GM19023 (cell line): Measurements from ENCODE around the gene BMPR1A.

Source experiments
- ATAC-seq: cut with Tn5 transposase; IDR thresholded peaks from one replicate; pipeline ENCODE4 v1.9.1; 2021; ENCODE audit warnings: mild to moderate bottlenecking, moderate library complexity; ENCODE audit not compliant: unreplicated experiment

Gene BMPR1A

DNA sequence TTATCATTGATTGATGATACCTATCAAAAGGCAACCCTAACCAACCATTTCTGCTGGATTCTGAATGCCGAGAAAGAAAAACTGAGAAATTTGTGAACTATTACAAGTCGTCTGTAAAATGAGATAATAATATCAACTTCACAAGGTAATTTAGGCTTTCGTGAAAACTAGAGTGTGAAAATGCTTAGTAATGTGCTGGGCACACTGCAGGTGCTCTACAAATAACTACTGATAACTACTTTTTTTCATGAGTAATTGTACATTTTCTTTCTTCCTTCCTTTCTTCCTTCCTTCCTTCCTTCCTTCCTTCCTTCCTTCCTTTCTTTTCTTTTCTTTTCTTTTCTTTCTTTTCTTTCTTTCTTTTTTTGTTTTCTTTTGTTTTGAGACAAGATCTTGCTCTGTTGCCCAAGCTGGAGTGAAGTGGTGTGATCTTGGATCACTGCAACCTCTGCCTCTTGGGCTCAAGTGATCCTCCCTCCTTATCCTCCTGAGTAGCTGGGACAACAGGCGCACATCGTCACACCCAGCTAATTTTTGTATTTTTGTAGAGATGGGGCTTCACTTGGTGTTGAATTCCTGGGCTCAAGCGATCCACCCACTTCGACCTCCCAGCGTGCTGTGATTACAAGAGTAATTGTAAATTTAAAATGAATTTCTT lies 42.9 kb downstream of the BMPR1A start:
- ATAC-seq: no peak

DNA sequence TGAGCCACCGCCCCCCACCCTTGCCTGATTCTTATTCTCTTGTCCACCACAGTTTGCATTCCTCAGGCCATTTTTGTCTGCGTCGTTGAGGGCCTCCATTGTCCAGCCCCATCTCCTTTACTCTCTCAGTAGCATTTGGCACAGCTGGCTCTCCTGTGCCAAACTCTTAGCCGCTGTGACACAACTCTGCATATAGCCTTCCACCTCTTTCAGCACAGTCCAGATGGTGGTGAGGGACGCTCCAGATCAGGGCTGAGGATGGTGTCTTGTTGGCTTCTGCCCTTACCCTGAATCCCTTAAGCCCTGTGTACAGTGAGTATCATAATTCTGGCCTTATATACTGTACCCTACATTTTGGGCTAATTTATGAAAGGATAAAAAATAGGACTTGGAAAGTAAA lies 45.6 kb downstream of the BMPR1A start:
- ATAC-seq: no peak

GRCh38 chr10:86802473-86803108 lies 46.2 kb downstream of the BMPR1A start:
- ATAC-seq: no peak

- no peak for ATAC-seq
These were observed 46.7 kb downstream of the BMPR1A start for GRCh38 chr10:86803156-86803555.

DNA sequence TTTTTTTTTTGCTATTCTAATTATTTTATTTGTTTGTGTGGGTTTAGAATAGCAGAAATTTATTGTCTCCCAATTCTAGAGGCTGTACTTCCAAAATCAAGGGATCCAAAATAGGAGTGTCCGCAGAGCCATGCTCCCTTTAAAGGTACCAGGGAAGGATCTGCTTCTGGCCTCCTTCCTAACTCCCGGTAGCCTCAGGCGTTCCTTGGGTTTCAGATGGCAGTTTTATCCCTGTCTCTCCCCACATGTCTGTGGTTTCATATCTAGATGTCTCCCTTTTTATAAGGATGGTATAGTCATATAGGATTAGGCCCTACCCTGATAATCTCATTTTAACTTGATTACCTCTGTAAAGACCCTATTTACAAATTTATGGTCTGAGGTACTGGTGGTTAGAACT lies 48.4 kb downstream of the BMPR1A start:
- ATAC-seq: no peak

DNA sequence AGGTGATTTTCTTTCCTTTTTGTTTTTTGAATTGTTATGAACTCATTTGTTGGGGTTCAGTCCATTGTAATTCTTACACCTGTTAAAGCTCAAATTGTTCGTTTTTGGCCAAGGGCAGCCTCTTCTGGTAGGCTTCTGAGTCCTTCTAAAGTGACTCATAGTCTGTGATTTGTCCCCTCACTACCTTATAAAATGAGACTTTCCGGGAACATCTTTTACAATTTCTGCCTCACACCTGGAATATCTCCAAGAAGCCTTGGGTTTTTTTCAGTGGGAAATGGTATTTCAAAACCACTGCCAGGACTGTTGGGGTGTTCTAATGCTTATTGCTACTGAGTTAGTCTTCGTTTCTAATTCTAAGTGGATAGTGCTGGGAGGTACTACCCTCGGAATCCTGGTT lies 56.7 kb downstream of the BMPR1A start:
- ATAC-seq: no peak

- ATAC-seq: no peak
These were observed 57.6 kb downstream of the BMPR1A start for GRCh38 chr10:86813982-86814381.

GRCh38 chr10:86815035-86815617 lies 58.7 kb downstream of the BMPR1A start:
- no peak for ATAC-seq

GRCh38 chr10:86815640-86816039 lies 59.2 kb downstream of the BMPR1A start:
- no peak for ATAC-seq

DNA sequence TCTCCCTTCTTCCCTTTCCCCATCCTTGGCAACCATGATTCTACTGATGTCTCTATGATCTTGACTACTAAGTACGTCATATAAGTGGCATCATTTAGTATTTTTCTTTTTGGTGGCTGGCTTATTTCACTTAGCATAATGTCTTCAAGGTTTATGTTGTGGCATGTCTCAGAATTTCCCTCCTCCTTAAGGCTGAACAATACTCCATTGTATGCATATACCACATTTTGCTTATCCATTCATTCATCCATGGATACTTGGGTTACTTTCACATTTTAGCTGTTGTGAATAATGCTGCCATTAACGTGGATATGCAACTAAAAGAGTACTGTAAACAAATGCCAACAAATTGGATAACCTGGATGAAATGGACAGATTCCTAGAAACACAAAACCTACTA lies 60.8 kb downstream of the BMPR1A start:
- no peak for ATAC-seq

DNA sequence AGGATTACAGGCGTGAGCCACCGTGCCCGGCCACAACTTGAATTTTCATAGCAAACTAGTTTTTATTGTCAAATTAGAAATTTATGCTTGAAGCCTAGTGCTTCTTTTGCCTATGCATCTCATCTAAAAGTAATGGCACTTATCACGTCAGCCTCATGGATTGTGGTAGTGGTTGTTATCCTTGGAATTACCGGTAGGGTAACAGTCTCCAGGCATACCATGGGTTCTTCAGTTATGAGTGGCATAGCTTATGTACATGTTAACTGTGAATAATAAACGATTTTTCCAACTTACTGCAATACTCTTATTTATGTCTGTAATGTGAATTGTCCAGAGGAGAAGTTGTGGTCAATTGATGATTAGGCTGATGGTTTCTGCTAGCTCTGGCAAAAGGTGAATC lies 63.1 kb downstream of the BMPR1A start:
- no peak for ATAC-seq

GRCh38 chr10:86820509-86820908 lies 64.1 kb downstream of the BMPR1A start:
- ATAC-seq: no peak

DNA sequence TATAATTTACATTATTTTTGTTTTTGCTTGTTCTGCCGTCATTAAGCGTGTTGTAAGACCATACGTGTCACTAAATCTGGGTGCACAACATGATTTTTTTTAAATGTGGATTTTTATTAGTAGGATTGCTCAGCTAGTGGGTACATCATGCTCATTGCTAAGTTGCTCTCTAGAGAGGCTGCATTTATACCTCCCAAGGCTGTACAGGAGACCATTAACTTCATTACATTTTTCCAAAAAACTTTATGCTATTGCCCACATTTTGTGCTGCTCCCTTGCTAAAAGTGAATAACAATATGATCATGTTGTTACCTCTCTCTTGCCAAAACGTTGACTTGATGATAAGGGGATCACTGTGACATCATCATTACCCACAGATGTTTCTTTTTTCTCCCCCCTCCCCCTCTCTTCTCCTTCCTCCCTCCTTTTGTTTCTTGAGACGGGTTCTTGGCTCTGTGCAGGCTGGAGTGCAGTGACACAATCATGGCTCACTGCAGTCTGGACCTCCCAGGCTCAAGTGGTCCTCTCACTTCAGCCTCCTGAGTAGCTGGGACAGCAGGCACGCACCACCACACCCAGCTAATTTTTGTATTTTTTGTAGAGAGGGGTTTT lies 65.1 kb downstream of the BMPR1A start:
- no peak for ATAC-seq

DNA sequence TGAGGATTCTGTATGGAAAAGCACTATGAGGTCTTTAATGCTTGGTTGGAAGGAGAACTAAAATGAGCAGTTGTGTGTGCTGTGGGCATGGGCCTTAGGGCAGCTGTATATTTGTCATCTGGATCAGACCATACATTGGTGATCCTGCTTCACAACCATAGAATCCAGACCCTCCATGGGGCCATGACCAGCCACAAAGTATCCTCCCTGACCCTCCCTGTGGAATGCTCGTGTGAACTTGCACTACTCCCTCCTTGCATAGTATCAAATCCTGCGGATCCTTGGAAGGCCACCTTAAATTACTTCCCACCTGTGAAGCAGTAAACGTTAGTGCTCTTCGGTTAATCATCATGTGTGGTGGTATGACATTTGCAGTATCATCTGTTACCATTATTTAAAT lies 67.1 kb downstream of the BMPR1A start:
- no peak for ATAC-seq

- ATAC-seq: no peak
These were observed 67.7 kb downstream of the BMPR1A start for GRCh38 chr10:86824151-86824550.

DNA sequence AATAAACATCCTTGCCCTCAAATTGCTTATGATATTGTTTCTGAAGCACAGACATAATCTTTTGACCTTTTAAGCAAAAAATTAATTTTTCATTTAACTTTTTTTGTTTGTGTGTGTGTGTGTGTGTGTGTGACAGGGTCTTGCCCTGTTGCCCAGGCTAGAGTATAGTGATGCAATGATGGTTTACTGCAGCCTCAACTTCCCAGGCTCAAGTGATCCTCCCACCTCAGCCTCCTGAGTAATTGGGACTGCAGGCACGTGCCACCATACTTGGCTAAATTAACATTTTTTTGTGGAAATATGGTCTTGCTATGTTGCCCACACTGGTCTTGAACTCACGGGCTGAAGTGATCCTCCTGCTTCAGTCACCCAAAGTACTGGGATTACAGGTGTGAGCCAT lies 68.9 kb downstream of the BMPR1A start:
- ATAC-seq: no peak

DNA sequence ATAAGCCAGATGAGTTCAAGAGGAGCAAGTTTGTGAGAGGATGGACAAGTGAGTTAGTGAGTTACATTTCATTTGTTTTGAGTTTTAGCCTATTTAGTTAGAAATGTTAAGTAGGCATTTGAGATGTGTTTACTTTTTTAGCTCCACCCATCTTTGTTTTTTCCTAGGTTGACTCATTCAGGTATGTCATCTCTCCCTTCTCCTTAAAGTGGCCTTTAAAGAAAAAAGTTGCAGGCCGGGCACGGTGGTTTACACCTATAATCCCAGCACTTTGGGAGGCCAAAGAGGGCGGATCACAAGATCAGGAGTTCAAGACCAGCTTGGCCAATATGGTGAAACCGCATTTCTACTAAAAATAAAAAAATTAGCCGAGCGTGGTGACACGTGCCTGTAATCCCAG lies 71.2 kb downstream of the BMPR1A start:
- ATAC-seq: no peak

GRCh38 chr10:86828145-86828544 lies 71.7 kb downstream of the BMPR1A start:
- ATAC-seq: no peak

GRCh38 chr10:86829472-86829871 lies 73.1 kb downstream of the BMPR1A start:
- ATAC-seq: no peak

- ATAC-seq: no peak
These were observed 73.7 kb downstream of the BMPR1A start for GRCh38 chr10:86830043-86830591.

GRCh38 chr10:86833969-86834368 lies 77.5 kb downstream of the BMPR1A start:
- ATAC-seq: no peak

DNA sequence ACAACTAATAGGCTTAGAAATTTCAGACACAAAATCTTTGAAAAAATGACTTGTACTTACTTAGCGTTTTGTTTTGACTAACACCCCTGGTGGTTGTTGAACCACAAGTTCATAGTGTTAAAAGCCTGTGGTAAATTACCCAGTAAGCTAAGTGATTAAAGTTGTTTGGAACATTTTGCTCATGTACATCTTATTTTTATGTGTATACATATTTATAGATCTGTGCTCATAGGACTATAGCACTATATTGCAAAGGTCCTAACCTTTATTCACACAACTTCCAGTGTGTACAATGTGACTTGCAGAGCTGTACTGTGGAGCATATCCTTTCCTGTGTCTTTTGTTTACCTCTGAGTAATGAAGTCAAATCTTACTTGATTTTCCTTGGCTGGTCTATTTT lies 79.6 kb downstream of the BMPR1A start:
- no peak for ATAC-seq
